Lower leg skin (tissue), 4 donors: Measurements from ENCODE around the gene FCN2. TPM values are rescaled to one million over a fixed set of nuclear protein-coding genes. Genes with fewer than 3 reads are reported as not detected.

Experiments used
- DNase-seq, 2 donors: peaks; one replicate each; pipeline ENCODE4 v3.0.0-alpha.2; 2019; ENCODE audit warnings: low spot score in 2 of 2
- H3K4me3 ChIP-seq: fragments of 200-600 bp; sonication (generic); 2 replicates; pipeline ENCODE4 v1.5.1; 2017; ENCODE audit warnings: mild to moderate bottlenecking, low read depth; ENCODE audit not compliant: poor library complexity, severe bottlenecking
- CTCF ChIP-seq, 3 donors: fragments of 450-650 bp; IDR thresholded peaks; one replicate each; pipeline ENCODE4 v1.5.1; 2016; ENCODE audit warnings: antibody characterized with exemption in 3 of 3, mild to moderate bottlenecking in 3 of 3, moderate library complexity in 2 of 3
- POLR2A ChIP-seq, 2 donors: fragments of 450-650 bp; IDR thresholded peaks; one replicate each; pipeline ENCODE4 v1.6.1; 2016 to 2017; ENCODE audit warnings: antibody characterized with exemption in 2 of 2, mild to moderate bottlenecking in 1 of 2, moderate library complexity in 1 of 2
- WGBS, 2 donors: methylation state at CpG; one replicate each; pipeline ENCODE4 v1.1.5; 2018; 5-methylcytosine and 5-hydroxymethylcytosine counted together
- intact Hi-C: fragments of 100-400 bp; cut with DNase I; formaldehyde crosslinking; loops from one replicate; pipeline ENCODE4 v1.15.0; 2023; ENCODE audit warnings: low total_unique reads
- total RNA-seq, 4 donors: library from RNA; depleted of rRNA; stranded (reverse); fragments of >200 nt; gene quantifications; one replicate each; pipeline ENCODE4 v1.1.0, GENCODE V29; 2016

Gene FCN2
- total RNA-seq, 4 donors from 2014 or later = 0.29 TPM; not detected in 3

- TF ChIP-seq CTCF (IDR thresholded peaks at IDR 0.05) (no peak), POLR2A (IDR thresholded peaks at IDR 0.05) (no peak)
- no peak overlapping the region for H3K4me3 ChIP-seq
- WGBS, 2 donors = 88 to 90% methylated on average over 10 of the region's 10 CpGs
- intact Hi-C loops = no loop called here
- peak in 1 of 2 donors; percentile 49 for DNase-seq
Observed at GRCh38 chr9:134918646-134919045, 38.0 kb downstream of the FCN2 start.

GRCh38 chr9:134919303-134919702, 38.7 kb downstream of the FCN2 start:
- DNase-seq = peak in 1 of 2 donors; percentile 36
- intact Hi-C loops = no loop called here
- TF ChIP-seq POLR2A (IDR thresholded peaks at IDR 0.05) (no peak), CTCF (IDR thresholded peaks at IDR 0.05) (no peak)
- 95 to 97% methylated on average over 3 of the region's 3 CpGs for WGBS, 2 donors
- no peak overlapping the region for H3K4me3 ChIP-seq

- WGBS, 2 donors = 78 to 83% methylated on average over 14 of the region's 14 CpGs
- H3K4me3 ChIP-seq = no peak overlapping the region
- TF ChIP-seq POLR2A (IDR thresholded peaks at IDR 0.05) = no peak
- no peak for TF ChIP-seq CTCF (IDR thresholded peaks at IDR 0.05)
- peak; percentile 44 to 85 for DNase-seq
- intact Hi-C loops = no loop called here
Observed at GRCh38 chr9:134922066-134922931, 41.7 kb downstream of the FCN2 start.

GRCh38 chr9:134922932-134923240, 42.3 kb downstream of the FCN2 start:
- no peak for TF ChIP-seq CTCF (IDR thresholded peaks at IDR 0.05)
- TF ChIP-seq POLR2A (IDR thresholded peaks at IDR 0.05) = no peak
- DNase-seq = peak in 1 of 2 donors; percentile 79
- intact Hi-C loops = no loop called here
- H3K4me3 ChIP-seq = no peak overlapping the region
- WGBS, 2 donors = 76 to 81% methylated on average over 9 of the region's 9 CpGs

- intact Hi-C loops = no loop called here
- DNase-seq = peak in 1 of 2 donors; percentile 53
- 75 to 84% methylated on average over 7 of the region's 7 CpGs for WGBS, 2 donors
- TF ChIP-seq CTCF (IDR thresholded peaks at IDR 0.05) (no peak), POLR2A (IDR thresholded peaks at IDR 0.05) (no peak)
- H3K4me3 ChIP-seq = no peak overlapping the region
Observed at GRCh38 chr9:134923466-134923865, 42.9 kb downstream of the FCN2 start.
